ENCODE data around the gene AICDA. TPM values are rescaled to one million over a fixed set of nuclear protein-coding genes. Genes with fewer than 3 reads are reported as not detected.

The AICDA gene
- total and polyA plus RNA-seq, 2 experiments from 2014 or later: 0.31 TPM; not detected in 1

DNA sequence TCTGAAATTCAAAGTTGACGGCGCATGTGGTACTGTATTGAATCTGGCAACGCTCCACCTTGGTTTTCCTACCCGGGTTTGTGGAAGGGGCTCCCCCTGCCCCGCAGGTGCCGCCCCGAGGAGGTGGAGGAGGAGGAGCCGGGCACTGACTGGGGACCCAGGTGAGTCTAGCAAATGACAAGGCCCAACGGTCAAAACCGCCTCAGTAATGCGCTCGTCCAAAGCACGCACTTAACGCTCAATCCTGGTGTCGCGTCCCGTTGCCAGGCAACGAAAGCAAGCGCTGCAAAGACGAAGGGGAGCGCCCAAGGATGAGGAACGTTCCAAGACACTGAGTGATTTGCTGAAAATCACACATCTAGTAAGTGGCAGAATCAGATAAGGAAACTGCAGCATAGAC lies 48.0 kb downstream of the AICDA start:
- TF ChIP-seq EZH2 (IDR thresholded peaks at IDR 0.05; ENCODE audit: low read depth, unreplicated experiment): no peak
- no peak for TF ChIP-seq NANOG (IDR thresholded peaks at IDR 0.05; ENCODE audit: borderline replicate concordance)
- TF ChIP-seq, protein P1, sequence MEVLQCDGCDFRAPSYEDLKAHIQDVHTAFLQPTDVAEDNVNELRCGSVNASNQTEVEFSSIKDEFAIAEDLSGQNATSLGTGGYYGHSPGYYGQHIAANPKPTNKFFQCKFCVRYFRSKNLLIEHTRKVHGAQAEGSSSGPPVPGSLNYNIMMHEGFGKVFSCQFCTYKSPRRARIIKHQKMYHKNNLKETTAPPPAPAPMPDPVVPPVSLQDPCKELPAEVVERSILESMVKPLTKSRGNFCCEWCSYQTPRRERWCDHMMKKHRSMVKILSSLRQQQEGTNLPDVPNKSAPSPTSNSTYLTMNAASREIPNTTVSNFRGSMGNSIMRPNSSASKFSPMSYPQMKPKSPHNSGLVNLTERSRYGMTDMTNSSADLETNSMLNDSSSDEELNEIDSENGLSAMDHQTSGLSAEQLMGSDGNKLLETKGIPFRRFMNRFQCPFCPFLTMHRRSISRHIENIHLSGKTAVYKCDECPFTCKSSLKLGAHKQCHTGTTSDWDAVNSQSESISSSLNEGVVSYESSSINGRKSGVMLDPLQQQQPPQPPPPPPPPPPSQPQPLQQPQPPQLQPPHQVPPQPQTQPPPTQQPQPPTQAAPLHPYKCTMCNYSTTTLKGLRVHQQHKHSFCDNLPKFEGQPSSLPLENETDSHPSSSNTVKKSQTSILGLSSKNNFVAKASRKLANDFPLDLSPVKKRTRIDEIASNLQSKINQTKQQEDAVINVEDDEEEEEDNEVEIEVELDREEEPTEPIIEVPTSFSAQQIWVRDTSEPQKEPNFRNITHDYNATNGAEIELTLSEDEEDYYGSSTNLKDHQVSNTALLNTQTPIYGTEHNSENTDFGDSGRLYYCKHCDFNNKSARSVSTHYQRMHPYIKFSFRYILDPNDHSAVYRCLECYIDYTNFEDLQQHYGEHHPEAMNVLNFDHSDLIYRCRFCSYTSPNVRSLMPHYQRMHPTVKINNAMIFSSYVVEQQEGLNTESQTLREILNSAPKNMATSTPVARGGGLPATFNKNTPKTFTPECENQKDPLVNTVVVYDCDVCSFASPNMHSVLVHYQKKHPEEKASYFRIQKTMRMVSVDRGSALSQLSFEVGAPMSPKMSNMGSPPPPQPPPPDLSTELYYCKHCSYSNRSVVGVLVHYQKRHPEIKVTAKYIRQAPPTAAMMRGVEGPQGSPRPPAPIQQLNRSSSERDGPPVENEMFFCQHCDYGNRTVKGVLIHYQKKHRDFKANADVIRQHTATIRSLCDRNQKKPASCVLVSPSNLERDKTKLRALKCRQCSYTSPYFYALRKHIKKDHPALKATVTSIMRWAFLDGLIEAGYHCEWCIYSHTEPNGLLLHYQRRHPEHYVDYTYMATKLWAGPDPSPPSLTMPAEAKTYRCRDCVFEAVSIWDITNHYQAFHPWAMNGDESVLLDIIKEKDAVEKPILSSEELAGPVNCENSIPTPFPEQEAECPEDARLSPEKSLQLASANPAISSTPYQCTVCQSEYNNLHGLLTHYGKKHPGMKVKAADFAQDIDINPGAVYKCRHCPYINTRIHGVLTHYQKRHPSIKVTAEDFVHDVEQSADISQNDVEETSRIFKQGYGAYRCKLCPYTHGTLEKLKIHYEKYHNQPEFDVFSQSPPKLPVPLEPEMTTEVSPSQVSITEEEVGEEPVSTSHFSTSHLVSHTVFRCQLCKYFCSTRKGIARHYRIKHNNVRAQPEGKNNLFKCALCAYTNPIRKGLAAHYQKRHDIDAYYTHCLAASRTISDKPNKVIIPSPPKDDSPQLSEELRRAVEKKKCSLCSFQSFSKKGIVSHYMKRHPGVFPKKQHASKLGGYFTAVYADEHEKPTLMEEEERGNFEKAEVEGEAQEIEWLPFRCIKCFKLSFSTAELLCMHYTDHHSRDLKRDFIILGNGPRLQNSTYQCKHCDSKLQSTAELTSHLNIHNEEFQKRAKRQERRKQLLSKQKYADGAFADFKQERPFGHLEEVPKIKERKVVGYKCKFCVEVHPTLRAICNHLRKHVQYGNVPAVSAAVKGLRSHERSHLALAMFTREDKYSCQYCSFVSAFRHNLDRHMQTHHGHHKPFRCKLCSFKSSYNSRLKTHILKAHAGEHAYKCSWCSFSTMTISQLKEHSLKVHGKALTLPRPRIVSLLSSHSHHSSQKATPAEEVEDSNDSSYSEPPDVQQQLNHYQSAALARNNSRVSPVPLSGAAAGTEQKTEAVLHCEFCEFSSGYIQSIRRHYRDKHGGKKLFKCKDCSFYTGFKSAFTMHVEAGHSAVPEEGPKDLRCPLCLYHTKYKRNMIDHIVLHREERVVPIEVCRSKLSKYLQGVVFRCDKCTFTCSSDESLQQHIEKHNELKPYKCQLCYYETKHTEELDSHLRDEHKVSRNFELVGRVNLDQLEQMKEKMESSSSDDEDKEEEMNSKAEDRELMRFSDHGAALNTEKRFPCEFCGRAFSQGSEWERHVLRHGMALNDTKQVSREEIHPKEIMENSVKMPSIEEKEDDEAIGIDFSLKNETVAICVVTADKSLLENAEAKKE (CRISPR knock-in tag; IDR thresholded peaks at IDR 0.05): no peak
- TF ChIP-seq ZNF331 (CRISPR knock-in tag; IDR thresholded peaks at IDR 0.05; ENCODE audit: low read depth): no peak
- no peak for TF ChIP-seq POLR2AphosphoS5 (IDR thresholded peaks at IDR 0.05; ENCODE audit: low read depth)
- peak overlapping the region; percentile 39 for H3K4me3 ChIP-seq
- Mint-ChIP-seq H3K27ac (no peak overlapping the region), H3K4me3 (no peak overlapping the region), H3K9me3 (peaks cover 30% of the 10 kb centered on the region), H3K27me3 (ENCODE audit: insufficient read depth, low read depth, poor library complexity) (no peaks in the 10 kb centered on the region), H3K36me3 (ENCODE audit: low read depth) (peaks cover 22% of the 10 kb centered on the region), H3K4me1 (peaks cover 28% of the 10 kb centered on the region)
- no peaks in the 10 kb centered on the region for H4K20me1 ChIP-seq (replicated peaks; ENCODE audit: insufficient read depth)
- H3K36me3 ChIP-seq (ENCODE audit: insufficient read depth): no peaks in the 10 kb centered on the region
- H3K27ac ChIP-seq (ENCODE audit: low read depth): no peak overlapping the region
- peak; percentile 80 for ATAC-seq
- H2AFZ ChIP-seq: no peak overlapping the region
- no peaks in the 10 kb centered on the region for H3K9me2 ChIP-seq (ENCODE audit: insufficient read depth)
- H3K4me2 ChIP-seq: peak overlapping the region; percentile 8; the same call in 1 of the 2 replicates
- H3K27me3 ChIP-seq (ENCODE audit: insufficient read depth): no peaks in the 10 kb centered on the region
- H3K4me1 ChIP-seq (ENCODE audit: insufficient read depth): peaks cover 29% of the 10 kb centered on the region
- DNase-seq (ENCODE audit: low spot score): peak; percentile 86
- no peaks in the 10 kb centered on the region for H3K79me2 ChIP-seq (replicated peaks; ENCODE audit: insufficient read depth)
- H3F3A ChIP-seq (replicated peaks; ENCODE audit: low read depth): no peaks in the 10 kb centered on the region

DNA sequence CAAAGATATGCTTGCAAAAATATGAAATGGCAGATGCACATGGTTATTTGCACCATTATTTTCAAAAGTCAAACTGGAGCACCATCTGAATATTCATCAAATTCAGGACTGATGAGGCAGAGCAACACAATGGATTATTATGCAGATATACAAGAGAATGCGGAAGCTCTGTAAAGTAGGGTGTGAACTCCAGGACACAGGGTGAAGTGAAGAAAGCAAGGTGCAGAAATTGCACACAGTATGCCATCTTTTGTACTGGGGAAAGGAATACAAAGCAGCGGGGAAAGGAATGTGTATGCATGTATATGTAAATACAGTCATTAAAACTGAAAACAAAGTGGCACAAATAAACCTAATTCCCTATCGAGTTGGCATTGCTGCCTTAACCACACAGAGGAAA lies 49.3 kb downstream of the AICDA start:
- ATAC-seq: peak; percentile 72
- peak overlapping the region; percentile 8; the same call in 1 of the 2 replicates for H3K4me2 ChIP-seq
- H3K4me1 Mint-ChIP-seq: peaks cover 28% of the 10 kb centered on the region
- peaks cover 26% of the 10 kb centered on the region for H3K9me3 Mint-ChIP-seq
- no peaks in the 10 kb centered on the region for H4K20me1 ChIP-seq (replicated peaks; ENCODE audit: insufficient read depth)
- no peak overlapping the region for H3K4me3 ChIP-seq
- no peak overlapping the region; the same call in 1 of the 2 replicates for H3K27ac Mint-ChIP-seq
- H3K4me3 Mint-ChIP-seq: peak overlapping the region; percentile 6; the same call in 1 of the 3 replicates
- no peaks in the 10 kb centered on the region for H3K9me2 ChIP-seq (ENCODE audit: insufficient read depth)
- peaks cover 19% of the 10 kb centered on the region for H3K36me3 Mint-ChIP-seq (ENCODE audit: low read depth)
- TF ChIP-seq STAT1 (IDR thresholded peaks at IDR 0.05; ENCODE audit: unreplicated experiment): no peak
- DNase-seq (ENCODE audit: low spot score): peak; percentile 33
- H3K36me3 ChIP-seq (ENCODE audit: insufficient read depth): no peaks in the 10 kb centered on the region
- H3F3A ChIP-seq (replicated peaks; ENCODE audit: low read depth): no peaks in the 10 kb centered on the region
- no peak overlapping the region for H2AFZ ChIP-seq
- peaks cover 29% of the 10 kb centered on the region for H3K4me1 ChIP-seq (ENCODE audit: insufficient read depth)
- peak overlapping the region; percentile 68 for H3K27ac ChIP-seq (ENCODE audit: low read depth)
- H3K27me3 ChIP-seq (ENCODE audit: insufficient read depth): no peaks in the 10 kb centered on the region
- H3K27me3 Mint-ChIP-seq (ENCODE audit: insufficient read depth, low read depth, poor library complexity): no peaks in the 10 kb centered on the region
- no peaks in the 10 kb centered on the region for H3K79me2 ChIP-seq (replicated peaks; ENCODE audit: insufficient read depth)

Data from GM23338 (cell line).